GM18502 (cell line): ENCODE data around the gene RPRD1A.
A peak's percentile ranks its signal among the peaks of the same experiment; 100 is the strongest.
"Not testable (repeated sequence)": the region's sequence is repeated elsewhere in the genome, so short reads cannot be mapped to it uniquely, and the experiment has no call there.

Experiments used
- ATAC-seq: cut with Tn5 transposase; IDR thresholded peaks from one replicate; pipeline ENCODE4 v1.9.1; 2021; ENCODE audit warnings: mild to moderate bottlenecking; ENCODE audit not compliant: unreplicated experiment, poor library complexity

Gene RPRD1A

GRCh38 chr18:36078751-36079529, 11.6 kb upstream of the RPRD1A start:
- ATAC-seq: no peak

- not testable (repeated sequence) for ATAC-seq
Measured at GRCh38 chr18:36077764-36078163, 10.4 kb upstream of the RPRD1A start.

GRCh38 chr18:36075862-36076587, 8.7 kb upstream of the RPRD1A start:
- peak; percentile 79 for ATAC-seq

- no peak for ATAC-seq
Measured at GRCh38 chr18:36074435-36074834, 7.1 kb upstream of the RPRD1A start.

GRCh38 chr18:36073676-36074075, 6.3 kb upstream of the RPRD1A start:
- no peak for ATAC-seq

GRCh38 chr18:36072406-36072805, 5.0 kb upstream of the RPRD1A start:
- not testable (repeated sequence) for ATAC-seq

GRCh38 chr18:36066686-36067054, 689 bp downstream of the RPRD1A start:
- ATAC-seq: peak; percentile 3

- no peak for ATAC-seq
Measured at GRCh38 chr18:36066001-36066400, 1.4 kb downstream of the RPRD1A start.

- ATAC-seq: not testable (repeated sequence)
Measured at GRCh38 chr18:36064809-36065079, 2.6 kb downstream of the RPRD1A start.

GRCh38 chr18:36064027-36064808, 3.1 kb downstream of the RPRD1A start:
- no peak for ATAC-seq

- no peak for ATAC-seq
Measured at GRCh38 chr18:36058674-36059073, 8.7 kb downstream of the RPRD1A start.

- ATAC-seq: no peak
Measured at GRCh38 chr18:36051760-36052159, 15.6 kb downstream of the RPRD1A start.

GRCh38 chr18:36050479-36050878, 16.9 kb downstream of the RPRD1A start:
- no peak for ATAC-seq

- ATAC-seq: no peak
Measured at GRCh38 chr18:36047521-36047920, 19.8 kb downstream of the RPRD1A start.

- ATAC-seq: no peak
Measured at GRCh38 chr18:36046898-36047297, 20.5 kb downstream of the RPRD1A start.

GRCh38 chr18:36045241-36045991, 21.9 kb downstream of the RPRD1A start:
- ATAC-seq: no peak

GRCh38 chr18:36043153-36043552, 24.2 kb downstream of the RPRD1A start:
- no peak for ATAC-seq

GRCh38 chr18:36041146-36041545, 26.2 kb downstream of the RPRD1A start:
- no peak for ATAC-seq

GRCh38 chr18:36038102-36038663, 29.2 kb downstream of the RPRD1A start:
- no peak for ATAC-seq

GRCh38 chr18:36035253-36035652, 32.1 kb downstream of the RPRD1A start:
- no peak for ATAC-seq
